ENCODE data around the gene SYT1. TPM values are rescaled to one million over a fixed set of nuclear protein-coding genes. Genes with fewer than 3 reads are reported as not detected.

The SYT1 gene
- total and polyA plus RNA-seq, 2 donors (not counting 1 experiment from before 2014, with no cell fraction given), result 0.60 to 1.3 TPM

DNA sequence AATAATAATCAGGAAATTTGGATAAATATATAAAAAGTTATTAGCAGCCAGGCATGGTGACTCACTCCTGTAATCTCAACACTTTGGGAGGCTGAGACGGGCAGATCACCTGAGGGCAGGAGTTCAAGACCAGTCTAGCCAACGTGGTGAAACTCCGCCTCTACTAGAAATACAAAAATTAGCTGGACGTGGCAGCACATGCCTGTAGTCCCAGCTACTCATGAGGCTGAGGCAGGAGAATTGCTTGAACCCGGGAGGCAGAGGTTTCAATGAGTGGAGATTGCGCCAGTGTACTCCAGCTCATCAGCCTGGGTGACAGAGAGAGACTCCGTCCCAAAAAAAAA is 64.5 kb downstream of the SYT1 start:
- no peak for DNase-seq
- H3K9me3 ChIP-seq (ENCODE audit: control extremely low read depth in 1 of 3, control insufficient read depth in 2 of 3, insufficient read depth in 1 of 3, low read length in 2 of 3), result no peaks in the 10 kb centered on the region
- ChIA-PET POLR2A (no interaction called here), CTCF (no interaction called here)
- H2AFZ ChIP-seq (ENCODE audit: insufficient read depth, low read depth, low read length, poor library complexity, severe bottlenecking), result no peak overlapping the region
- H3K36me3 ChIP-seq (replicated peaks in 1 of 2; ENCODE audit: control extremely low read depth in 1 of 2, control insufficient read depth in 1 of 2, extremely low read depth in 1 of 2, insufficient read depth in 2 of 2, low read length in 1 of 2), result no peaks in the 10 kb centered on the region
- H3K4me1 ChIP-seq (ENCODE audit: control insufficient read depth in 2 of 2, insufficient read depth in 2 of 2, low read length in 2 of 2), result no peaks in the 10 kb centered on the region
- WGBS (ENCODE audit: insufficient coverage), result 96% methylated on average over 5 of the region's 7 CpGs
- ATAC-seq (ENCODE audit: low read depth), result no peak
- H3K4me2 ChIP-seq (replicated peaks; ENCODE audit: low read depth, low read length, poor library complexity, severe bottlenecking), result no peak overlapping the region
- Mint-ChIP-seq H3K4me3 (no peak overlapping the region), H3K4me1 (no peaks in the 10 kb centered on the region), H3K27me3 (no peaks in the 10 kb centered on the region), H3K9me3 (ENCODE audit: insufficient read depth) (no peaks in the 10 kb centered on the region), H3K27ac (no peak overlapping the region)
- no peak overlapping the region for H3K27ac ChIP-seq (ENCODE audit: low read length in 2 of 2)
- H3K4me3 ChIP-seq (ENCODE audit: control extremely low read depth in 1 of 5, extremely low read depth in 1 of 5, insufficient read depth in 1 of 5, low read depth in 2 of 5, low read length in 4 of 5), result no peak overlapping the region
- H4K20me1 ChIP-seq (ENCODE audit: control insufficient read depth, insufficient read depth, low read length, poor library complexity, severe bottlenecking), result no peaks in the 10 kb centered on the region
- intact Hi-C loops (cut with micrococcal nuclease), result no loop called here
- no peak for TF ChIP-seq EZH2 (IDR thresholded peaks at IDR 0.05; ENCODE audit: borderline replicate concordance, insufficient read depth, low read depth, low read length, poor library complexity, severe bottlenecking)
- TF ChIP-seq CTCF (IDR thresholded peaks at IDR 0.05), result no peak
- no peaks in the 10 kb centered on the region for H3K79me2 ChIP-seq (ENCODE audit: control insufficient read depth, insufficient read depth, low read length)
- no peaks in the 10 kb centered on the region for H3K27me3 ChIP-seq (replicated peaks in 1 of 4; ENCODE audit: control extremely low read depth in 1 of 4, control insufficient read depth in 3 of 4, insufficient read depth in 4 of 4, low read length in 3 of 4)
- no peak overlapping the region for H3K9ac ChIP-seq (ENCODE audit: low read length)

DNA sequence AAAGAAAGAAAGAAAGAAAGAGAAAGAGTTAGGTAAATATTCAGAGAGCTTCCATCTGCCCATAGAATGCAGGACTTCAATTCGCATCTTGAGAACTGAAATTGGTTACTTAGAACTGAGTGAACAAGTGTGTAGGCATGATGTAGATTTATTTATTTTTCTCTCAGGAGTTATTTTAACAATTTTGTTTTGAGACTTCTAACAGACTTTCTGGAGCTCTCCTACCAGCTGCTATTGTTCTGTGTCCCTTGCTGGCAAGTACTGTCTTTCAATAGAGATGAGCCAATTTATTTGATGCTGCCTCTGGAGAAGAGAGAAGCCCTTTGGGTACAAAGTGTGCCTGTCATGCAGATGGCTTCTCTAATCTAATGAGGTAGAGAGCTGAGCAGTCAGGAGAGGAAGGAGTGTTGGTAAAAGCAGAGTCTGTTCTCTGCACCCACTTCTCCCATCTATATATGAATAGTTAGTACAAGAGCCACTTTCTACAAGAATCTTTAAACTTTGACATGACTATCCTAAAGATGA is 67.0 kb downstream of the SYT1 start:
- POLR2A ChIA-PET, result no interaction called here
- H3K9me3 Mint-ChIP-seq (ENCODE audit: insufficient read depth), result no peaks in the 10 kb centered on the region
- no peak overlapping the region for H3K27ac Mint-ChIP-seq

More for the DNA sequence above, 67.0 kb downstream of the SYT1 start:
- Histone ChIP-seq H3K27me3 (replicated peaks in 1 of 4; ENCODE audit: control extremely low read depth in 1 of 4, control insufficient read depth in 3 of 4, insufficient read depth in 4 of 4, low read length in 3 of 4) (no peaks in the 10 kb centered on the region), H3K9me3 (ENCODE audit: control extremely low read depth in 1 of 3, control insufficient read depth in 2 of 3, insufficient read depth in 1 of 3, low read length in 2 of 3) (no peaks in the 10 kb centered on the region), H3K36me3 (replicated peaks in 1 of 2; ENCODE audit: control extremely low read depth in 1 of 2, control insufficient read depth in 1 of 2, extremely low read depth in 1 of 2, insufficient read depth in 2 of 2, low read length in 1 of 2) (no peaks in the 10 kb centered on the region), H3K9ac (ENCODE audit: low read length) (no peak overlapping the region), H3K4me3 (ENCODE audit: control extremely low read depth in 1 of 5, extremely low read depth in 1 of 5, insufficient read depth in 1 of 5, low read depth in 2 of 5, low read length in 4 of 5) (no peak overlapping the region), H3K4me2 (replicated peaks; ENCODE audit: low read depth, low read length, poor library complexity, severe bottlenecking) (no peak overlapping the region), H3K27ac (ENCODE audit: low read length in 2 of 2) (no peak overlapping the region), H4K20me1 (ENCODE audit: control insufficient read depth, insufficient read depth, low read length, poor library complexity, severe bottlenecking) (no peaks in the 10 kb centered on the region), H3K4me1 (ENCODE audit: control insufficient read depth in 2 of 2, insufficient read depth in 2 of 2, low read length in 2 of 2) (no peaks in the 10 kb centered on the region), H3K79me2 (ENCODE audit: control insufficient read depth, insufficient read depth, low read length) (no peaks in the 10 kb centered on the region), H2AFZ (ENCODE audit: insufficient read depth, low read depth, low read length, poor library complexity, severe bottlenecking) (no peak overlapping the region)
- DNase-seq (no peak), ATAC-seq (ENCODE audit: low read depth) (no peak)
- Mint-ChIP-seq H3K4me3 (no peak overlapping the region), H3K27me3 (no peaks in the 10 kb centered on the region), H3K4me1 (no peaks in the 10 kb centered on the region)
- WGBS (ENCODE audit: insufficient coverage), result 100% methylated on average over 1 of the region's 1 CpG
- intact Hi-C loops (cut with micrococcal nuclease), result no loop called here
- CTCF ChIA-PET, result no interaction called here
- TF ChIP-seq CTCF (IDR thresholded peaks at IDR 0.05) (no peak), EZH2 (IDR thresholded peaks at IDR 0.05; ENCODE audit: borderline replicate concordance, insufficient read depth, low read depth, low read length, poor library complexity, severe bottlenecking) (no peak)

Data from B cell (primary cell).